ENCODE results near the gene CHRNG.
"Not testable (repeated sequence)": the region's sequence is repeated elsewhere in the genome, so short reads cannot be mapped to it uniquely, and the experiment has no call there.

The CHRNG gene

GRCh38 chr2:232545511-232546375 lies 6.3 kb downstream of the CHRNG start:
- no peak for DNase-seq

GRCh38 chr2:232547991-232548390 lies 8.5 kb downstream of the CHRNG start:
- DNase-seq = no peak

- DNase-seq = no peak
Measured at GRCh38 chr2:232549655-232550353, 10.3 kb downstream of the CHRNG start.

- peak; percentile 86 for DNase-seq
Measured at GRCh38 chr2:232550354-232551249, 11.1 kb downstream of the CHRNG start, which contains the start of the genes EIF4E2 and TIGD1. Gene EIF4E2 (plus strand): TSS chr2:232550689. CDS start chr2:232550725, 36 bp downstream. Gene TIGD1 (minus strand): TSS chr2:232550557. CDS start chr2:232549882, 675 bp downstream.

- no peak for DNase-seq
Measured at GRCh38 chr2:232551250-232551638, 11.8 kb downstream of the CHRNG start.

GRCh38 chr2:232551776-232552175 lies 12.3 kb downstream of the CHRNG start:
- no peak for DNase-seq

GRCh38 chr2:232556426-232556825 lies 16.9 kb downstream of the CHRNG start:
- no peak for DNase-seq

- no peak for DNase-seq
Measured at GRCh38 chr2:232562515-232563151, 23.1 kb downstream of the CHRNG start.

GRCh38 chr2:232563580-232563979 lies 24.1 kb downstream of the CHRNG start:
- DNase-seq = no peak

GRCh38 chr2:232567721-232568120 lies 28.2 kb downstream of the CHRNG start:
- no peak for DNase-seq

- DNase-seq = no peak
Measured at GRCh38 chr2:232568161-232568560, 28.7 kb downstream of the CHRNG start.

GRCh38 chr2:232569541-232569940 lies 30.0 kb downstream of the CHRNG start:
- no peak for DNase-seq

GRCh38 chr2:232570481-232570880 lies 31.0 kb downstream of the CHRNG start:
- DNase-seq = not testable (repeated sequence)

GRCh38 chr2:232571026-232571474 lies 31.6 kb downstream of the CHRNG start:
- no peak for DNase-seq

GRCh38 chr2:232573042-232573441 lies 33.5 kb downstream of the CHRNG start:
- DNase-seq = no peak

GRCh38 chr2:232573771-232574435 lies 34.4 kb downstream of the CHRNG start:
- no peak for DNase-seq

- no peak for DNase-seq
Measured at GRCh38 chr2:232574674-232575403, 35.3 kb downstream of the CHRNG start.

GRCh38 chr2:232575404-232575746 lies 35.9 kb downstream of the CHRNG start:
- no peak for DNase-seq

GRCh38 chr2:232576995-232577394 lies 37.5 kb downstream of the CHRNG start:
- DNase-seq = no peak

- no peak for DNase-seq
Measured at GRCh38 chr2:232577841-232578240, 38.3 kb downstream of the CHRNG start.

GRCh38 chr2:232578626-232579025 lies 39.1 kb downstream of the CHRNG start:
- no peak for DNase-seq

All from central memory CD4-positive, alpha-beta T cell (primary cell).